Stimulated activated CD4-positive, alpha-beta T cell treated with anti-CD3 and anti-CD28 coated beads, Interleukin-1b, Interleukin-23, amount 100 ng/mL, for 24 hours (primary cell): ENCODE results near the gene DNAJB6.
"Not testable (repeated sequence)": the region's sequence is repeated elsewhere in the genome, so short reads cannot be mapped to it uniquely, and the experiment has no call there.

Source experiments
- DNase-seq, 4 experiments: peaks; one replicate each; pipeline ENCODE4 v3.0.0-alpha.2; 2020; ENCODE audit warnings: low read depth in 4 of 4, low spot score in 1 of 4

The DNAJB6 gene

DNA sequence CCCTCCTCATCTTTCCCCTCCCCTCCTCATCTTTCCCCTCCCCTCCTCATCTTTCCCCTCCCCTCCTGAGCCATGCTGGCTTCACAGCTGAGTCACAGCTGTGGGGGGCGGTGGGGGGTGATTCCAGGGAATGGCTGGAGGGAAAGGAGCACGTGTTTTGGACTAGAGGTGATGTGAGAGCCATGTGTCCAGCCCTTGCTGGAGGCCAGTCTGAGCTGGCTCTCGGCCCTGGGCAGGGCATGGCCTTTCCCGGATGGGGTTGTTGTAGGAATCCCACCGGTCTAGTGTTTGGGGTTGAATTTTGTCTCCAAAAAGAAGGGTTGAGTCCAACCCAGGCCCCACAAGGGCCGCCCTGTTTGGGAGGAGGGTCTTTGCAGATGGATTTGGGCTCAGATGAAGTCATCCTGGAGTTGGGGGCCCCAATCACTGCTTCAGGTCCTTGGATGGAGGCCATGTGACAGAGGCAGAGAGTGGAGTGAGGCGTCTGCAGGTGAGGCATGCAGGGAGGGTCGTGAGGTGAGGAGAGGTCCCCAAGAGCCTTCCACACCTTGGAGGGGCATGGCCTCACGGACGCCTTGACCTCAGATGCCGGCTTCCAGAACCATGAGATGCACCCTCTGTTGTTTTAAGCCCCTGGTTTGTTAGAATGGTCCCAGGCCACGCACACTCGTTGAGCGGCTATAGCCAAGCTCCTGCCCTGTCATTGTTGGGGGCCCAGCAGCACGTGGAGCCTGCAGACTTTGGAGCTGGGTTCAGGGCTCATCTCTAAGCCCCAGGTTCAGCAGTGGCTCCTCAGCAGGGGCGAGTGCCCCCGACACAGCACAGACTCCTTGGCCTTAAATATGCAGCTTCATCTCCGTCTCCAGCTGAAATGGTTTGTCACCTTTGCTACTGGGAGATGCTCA is 101.6 kb downstream of the DNAJB6 start:
- DNase-seq, result no peak

DNA sequence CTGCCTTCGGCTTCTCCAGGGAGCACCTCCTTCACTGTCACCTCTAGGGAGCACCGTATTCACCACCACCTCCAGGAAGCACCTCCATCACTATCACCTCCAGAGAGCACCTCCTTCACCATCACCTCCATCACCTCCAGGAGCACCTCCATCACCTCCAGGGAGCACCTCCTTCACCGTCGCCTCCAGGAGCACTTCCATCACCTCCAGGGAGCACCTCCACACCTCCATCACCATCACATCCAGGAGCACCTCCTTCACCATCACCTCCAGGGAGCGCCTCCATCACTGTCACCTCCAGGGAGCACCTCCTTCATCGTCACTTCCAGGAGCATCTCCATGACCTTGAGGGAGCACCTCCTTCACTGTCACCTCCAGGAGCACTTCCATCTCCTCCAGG is 102.3 kb downstream of the DNAJB6 start:
- DNase-seq, result no peak

DNA sequence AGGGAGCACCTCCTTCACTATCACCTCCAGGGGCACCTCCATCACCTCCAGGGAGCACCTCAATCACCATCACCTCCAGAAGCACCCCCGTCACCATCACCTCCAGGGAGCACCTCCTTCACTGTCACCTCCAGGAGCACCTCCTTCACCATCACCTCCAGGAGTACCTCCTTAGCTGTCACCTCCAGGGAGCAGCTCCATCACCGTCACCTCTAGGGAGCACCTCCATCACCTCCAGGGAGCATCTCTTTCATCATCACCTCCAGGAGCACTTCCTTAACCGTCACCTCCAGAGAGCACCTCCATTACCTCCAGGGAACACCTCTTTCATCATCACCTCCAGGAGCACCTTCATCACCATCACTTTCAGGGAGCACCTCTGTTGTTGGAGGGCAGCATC is 103.0 kb downstream of the DNAJB6 start:
- no peak for DNase-seq

DNA sequence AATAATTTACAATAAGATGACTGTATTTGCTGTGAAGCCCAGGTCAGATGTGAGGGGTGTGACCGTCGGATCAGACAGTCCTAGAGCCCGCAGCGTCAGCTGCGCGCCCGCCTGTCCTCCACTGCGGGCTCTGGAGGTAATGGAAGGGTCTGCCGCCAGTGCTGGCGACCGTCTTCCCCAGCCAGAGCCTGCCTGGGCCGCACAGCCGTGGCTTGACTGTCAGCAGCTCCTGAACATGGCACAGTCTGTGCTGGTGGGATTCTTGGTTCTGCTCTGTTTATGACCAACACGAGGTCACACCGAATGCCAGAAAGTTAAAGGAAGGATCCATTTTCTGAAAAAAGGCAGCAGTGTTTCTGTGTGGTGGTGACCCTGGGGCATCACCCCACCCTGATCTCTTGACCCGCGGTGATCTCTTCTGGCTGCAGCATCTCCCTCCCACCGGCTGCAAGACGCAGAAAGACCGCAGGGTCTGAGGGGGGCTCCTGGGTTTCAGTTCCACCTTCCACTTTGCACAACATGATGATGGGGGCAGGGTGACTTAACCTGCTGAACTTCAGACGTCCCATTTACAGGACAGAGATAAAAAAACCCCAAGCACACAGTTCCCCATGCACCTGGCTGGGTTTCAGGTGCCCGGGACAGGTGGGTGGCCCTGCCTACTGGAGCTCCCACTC is 103.7 kb downstream of the DNAJB6 start:
- no peak for DNase-seq

DNA sequence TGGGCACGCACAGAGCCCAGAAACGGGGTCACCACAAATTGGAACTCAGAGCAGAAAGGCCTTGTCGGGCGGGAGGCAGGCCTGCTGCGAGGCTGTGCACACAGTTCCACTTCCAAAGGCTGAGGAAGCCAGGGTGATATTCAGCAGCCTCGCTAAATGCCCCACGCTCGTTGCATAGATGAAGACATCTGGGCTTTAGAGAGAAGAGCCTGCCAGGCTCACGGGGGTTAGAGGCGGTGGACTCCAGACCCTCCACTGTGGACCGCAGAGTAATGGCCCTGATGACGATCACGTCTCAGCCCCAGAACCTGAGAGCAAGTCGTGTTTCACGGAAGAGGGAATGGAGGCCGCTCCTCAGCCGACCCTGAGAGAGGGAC is 104.2 kb downstream of the DNAJB6 start:
- no peak for DNase-seq

DNA sequence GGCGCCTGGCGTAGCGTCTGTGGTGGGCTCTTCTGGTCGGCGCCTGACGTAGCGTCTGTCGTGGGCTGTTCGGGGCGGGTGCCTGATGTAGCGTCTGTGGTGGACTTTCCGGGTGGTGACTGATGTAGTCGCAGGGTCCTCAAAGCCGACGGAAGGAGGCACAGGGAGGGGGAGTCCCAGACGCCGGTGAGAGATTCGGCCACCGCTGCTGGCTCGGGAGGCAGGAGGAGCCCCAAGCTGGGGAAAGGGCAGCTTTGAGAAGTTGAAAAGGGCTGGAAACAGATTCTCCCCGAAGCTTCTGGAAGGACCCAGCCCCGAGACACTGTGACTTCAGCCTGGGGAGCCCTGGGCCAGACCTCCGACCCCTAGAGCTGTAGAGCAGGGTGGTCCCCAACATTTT is 105.7 kb downstream of the DNAJB6 start:
- no peak for DNase-seq

DNA sequence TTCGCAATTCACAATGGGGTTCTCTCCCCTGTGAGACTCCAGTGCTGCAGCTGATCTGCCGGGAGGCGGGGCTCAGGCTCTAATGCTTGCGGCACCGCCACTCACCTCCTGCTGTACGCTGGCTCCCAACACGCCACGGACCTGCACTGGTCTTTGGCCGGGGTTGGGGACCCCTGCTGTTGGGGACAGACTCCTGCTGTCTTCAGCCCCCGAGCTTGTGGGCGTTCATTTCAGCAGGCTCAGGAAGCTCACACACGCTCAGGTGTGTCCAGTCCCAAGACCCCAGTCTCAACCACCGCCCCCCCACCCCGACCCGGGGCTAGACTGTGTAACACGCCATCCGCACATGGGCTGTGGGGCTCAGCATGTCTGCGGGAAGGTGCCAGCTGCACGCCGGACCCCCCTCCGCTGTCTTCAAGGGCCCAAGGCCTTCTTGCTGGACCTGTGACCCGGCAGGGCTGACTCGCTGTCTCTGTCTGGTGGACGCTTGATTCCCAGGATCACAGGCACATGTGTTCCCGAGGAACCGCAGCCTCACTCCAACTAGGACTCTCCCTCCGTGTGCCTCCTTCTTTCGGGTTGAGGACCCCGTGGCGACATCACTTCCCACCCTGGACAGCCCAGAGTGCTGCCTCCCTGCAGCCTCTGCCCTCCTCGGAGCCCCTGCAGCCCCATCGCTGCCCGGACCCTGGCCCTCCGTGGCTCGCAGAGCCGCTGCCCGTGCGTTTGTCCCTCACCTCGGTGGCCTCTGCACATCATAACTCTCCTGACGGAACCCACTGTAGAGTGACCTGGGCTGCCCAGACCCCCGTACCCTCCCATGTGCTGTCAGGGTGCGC is 106.4 kb downstream of the DNAJB6 start:
- DNase-seq, result no peak

DNA sequence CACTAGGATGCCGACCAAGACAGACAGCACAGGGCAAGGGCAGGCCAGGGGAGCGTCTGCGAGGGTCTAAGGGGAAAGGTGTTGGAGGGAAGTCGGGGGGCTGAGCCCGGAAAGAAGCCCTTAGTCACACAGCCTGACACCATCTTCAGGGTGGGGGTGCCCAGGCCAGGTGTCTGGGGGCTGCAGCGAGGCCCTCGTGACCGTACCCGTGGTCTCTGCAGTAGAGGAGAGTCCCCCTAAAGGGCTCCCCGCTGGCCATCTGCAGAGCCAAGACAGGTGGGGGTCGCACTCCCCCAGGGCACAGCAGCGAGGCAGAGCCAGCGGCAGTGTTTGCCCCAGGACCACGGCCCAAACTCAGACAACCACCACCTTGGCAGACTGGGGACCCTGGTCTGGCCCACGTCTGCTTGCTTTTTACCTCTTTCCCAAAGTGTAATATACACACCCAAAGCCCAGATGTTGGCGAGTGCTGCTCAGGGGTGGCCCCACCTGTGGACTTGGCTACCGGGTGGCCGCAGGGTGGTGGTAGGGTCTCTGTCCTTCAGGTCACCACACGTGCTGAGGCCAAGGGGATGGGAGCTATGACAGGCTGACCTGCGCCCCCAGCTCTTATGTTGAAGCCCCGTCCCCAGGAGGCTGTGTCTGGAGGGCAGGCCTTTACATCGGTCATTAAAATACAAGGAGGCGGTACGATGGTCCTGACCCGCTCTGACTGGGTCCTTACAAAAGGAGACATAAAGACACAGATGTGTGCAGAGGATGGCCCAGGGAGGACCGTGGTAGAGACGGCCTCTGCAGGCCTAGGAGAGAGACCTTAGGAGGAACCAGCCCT is 107.4 kb downstream of the DNAJB6 start:
- DNase-seq, result no peak

DNA sequence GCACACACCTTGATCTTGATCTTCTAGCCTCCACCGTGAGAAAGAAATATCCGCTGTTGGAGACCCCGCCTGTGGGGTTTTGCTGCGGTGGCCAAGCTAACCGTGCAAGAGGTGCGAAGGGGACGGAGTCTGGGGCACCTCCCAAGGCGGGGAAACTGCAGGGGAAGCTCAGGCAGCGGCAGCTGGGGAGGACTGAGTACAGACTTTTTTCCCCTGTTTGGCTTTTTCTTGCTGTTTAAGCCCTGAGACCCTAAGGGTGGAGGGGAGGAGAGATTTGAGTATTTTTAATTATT is 108.0 kb downstream of the DNAJB6 start:
- DNase-seq, result no peak

DNA sequence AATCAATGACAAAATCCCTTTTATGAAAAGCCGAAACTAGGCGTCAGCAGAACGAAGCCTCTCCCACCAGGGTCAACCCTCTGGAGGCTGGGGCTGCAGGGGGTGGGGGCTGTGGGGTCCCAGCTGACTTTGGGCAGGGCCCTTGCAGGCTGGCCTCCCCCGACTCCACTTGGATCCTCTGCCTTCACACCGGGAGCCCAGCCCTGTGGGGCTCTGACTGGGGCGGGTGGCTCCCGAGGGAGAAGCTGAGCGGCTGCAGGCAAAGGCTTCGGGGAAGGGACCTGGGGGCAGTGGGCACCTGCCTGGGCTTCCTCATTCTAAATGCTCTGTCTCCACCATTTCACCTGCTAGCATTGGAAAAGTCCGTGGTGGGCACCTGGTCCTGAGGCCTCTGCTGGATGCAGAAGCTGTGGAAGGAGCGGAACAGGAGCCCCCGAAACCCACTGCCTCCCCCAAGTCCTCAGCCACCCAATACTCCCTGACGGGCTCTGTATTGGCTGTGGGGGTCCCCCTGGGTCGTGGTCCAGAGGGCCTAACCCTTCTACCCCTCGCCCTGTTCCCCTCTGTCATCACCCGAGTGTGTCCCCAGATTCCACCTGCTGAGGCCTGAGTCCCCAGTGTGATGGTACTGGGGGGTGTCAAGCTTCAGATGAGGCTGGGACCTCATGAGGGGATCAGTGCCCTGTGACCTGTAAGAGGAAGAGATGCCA is 108.6 kb downstream of the DNAJB6 start:
- no peak for DNase-seq

DNA sequence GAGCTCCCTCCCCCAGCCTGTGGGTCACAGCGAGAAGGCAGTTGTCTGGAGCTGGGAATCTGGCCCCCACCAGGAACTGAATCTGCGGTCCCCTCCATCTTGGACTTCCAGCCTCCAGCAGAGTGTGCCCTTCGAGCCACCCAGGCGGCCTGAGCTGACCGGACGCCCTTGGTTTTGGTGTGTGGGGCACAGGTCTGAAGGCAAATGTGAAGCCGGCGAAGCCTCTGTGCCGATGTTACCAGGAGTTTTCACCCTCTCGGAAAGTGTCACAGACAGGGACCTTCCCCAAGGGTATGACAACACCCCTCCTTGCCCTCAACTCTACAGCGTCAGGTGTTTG is 109.1 kb downstream of the DNAJB6 start:
- no peak for DNase-seq

DNA sequence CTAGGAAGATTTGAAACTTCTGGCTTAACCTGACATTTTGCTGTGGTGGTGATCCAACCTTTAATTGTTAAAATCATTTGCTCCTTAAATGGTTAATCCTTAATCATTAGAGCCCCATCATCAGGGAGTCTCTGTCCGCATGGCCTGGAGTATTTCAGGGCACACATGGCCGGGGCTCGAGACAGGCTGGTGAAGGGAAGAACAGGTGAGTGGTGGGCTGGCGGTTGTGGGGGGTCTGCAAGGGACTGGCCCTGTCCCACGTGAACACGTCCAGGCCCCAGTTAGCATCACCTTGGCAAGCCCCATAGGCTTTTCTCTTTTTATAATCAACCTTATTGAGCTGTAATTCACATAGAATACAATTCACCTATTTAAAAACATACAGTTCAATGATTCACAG is 109.5 kb downstream of the DNAJB6 start:
- no peak for DNase-seq

DNA sequence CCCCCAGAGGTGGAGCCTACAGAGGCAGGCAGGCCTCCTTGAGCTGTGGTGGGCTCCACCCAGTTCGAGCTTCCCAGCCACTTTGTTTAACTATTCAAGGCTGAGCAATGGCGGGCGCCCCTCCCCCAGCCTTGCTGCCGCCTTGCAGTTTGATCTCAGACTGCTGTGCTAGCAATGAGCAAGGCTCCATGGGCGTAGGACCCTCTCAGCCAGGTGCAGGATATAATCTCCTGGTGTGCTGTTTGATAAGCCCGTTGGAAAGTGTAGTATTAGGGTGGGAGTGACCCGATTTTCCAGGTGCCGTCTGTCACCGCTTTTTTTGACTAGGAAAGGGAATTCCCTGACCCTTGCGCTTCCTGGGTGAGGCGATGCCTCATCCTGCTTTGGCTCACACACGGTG is 117.2 kb downstream of the DNAJB6 start:
- not testable (repeated sequence) for DNase-seq

DNA sequence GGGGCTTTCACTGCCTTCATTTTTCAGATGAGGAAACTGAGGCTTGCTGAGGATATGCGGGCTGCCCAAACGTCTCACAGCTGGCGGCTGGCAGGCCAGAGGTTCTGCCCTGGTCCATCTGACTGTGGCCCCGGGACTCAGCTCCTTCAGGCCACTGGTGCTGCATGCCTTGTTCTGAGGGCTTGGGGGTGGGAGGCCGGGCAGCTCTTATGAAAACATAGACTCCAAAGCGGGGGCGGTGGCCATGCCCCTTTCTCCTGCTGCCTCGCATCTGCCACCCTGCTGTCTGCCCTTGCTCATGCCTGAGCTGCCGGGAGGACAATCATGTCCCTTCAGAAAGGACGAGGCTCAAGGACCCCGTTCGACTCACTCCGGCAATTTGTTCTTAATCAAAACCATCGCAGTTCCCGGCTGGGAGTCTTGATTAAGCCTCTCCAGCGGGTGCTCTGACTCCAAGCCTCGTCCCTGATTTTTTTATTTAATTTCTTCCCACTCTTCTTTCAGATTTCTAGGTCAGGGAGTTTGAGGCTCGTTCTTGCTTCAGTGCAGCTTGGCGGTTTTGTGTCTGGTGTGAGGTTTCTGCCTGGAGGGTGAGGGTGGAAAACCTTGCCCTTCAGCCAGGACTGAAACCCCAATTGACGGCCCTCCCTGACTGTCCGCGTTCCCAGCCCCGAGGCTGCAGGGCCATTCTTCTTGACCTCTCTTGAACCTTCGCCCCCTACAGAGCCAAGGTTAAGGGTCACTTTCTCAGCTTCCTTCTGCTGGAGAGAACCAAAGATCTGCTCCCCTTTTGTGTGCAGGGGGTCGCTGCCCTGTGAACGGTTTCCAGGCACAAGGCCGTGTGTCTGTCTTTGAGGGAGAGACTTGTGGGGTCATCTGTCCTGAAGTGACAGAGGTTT is 120.8 kb downstream of the DNAJB6 start:
- no peak for DNase-seq

DNA sequence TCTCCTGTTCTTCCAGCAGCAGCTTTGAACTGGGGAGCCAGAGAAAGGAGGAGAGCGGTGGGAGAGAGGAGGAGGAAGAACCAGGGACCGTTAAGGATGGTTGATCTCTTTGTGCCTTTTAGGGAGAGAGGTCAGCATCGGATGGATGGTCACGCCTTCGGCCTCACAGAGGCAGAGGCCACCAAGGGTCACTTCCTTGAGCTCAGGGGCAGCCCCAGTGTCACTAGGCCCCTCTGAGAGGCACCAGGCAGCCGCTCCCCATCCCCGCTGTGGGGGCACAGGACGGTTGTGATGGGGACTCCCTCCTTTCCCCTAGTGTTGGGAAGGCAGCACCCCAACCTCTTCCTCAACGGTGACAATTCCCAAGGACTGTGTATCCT is 121.4 kb downstream of the DNAJB6 start:
- no peak for DNase-seq

DNA sequence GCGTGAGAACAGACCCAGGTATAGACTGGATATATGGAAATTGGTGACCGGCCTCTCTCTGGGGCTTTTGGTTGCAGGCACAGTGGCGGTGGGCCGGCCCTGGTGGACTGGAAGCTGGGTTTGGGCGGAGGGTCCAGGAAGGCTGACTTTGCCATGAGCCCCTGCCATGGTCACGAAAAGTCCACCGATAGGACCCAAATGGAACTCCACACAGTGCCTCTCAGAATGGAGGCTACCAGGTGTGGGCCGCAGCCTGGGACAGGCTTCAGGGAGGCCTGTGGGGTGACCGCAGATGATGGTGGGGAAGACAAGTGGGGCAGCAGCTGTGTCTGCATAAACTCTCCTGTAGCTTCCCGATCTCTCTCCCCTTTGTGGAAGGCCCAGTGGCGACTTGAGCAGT is 123.2 kb downstream of the DNAJB6 start:
- no peak for DNase-seq

DNA sequence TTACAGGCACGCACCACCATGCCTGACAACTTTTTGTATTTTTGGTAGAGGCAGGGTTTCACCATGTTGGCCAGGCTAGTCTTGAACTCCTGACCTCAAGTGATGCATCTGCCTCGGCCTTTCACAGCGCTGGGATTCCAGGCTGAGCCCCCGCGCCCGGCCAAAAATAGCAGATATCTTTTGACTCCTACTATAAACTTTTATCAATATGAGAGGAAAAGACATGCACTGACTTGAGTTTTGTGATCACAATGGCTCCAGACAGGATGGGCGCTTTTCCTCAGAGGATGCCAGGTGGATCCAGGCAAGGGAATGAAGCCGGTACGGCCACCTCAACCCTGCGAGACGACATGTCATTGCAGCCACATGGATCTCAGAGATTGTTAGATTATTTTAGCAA is 123.9 kb downstream of the DNAJB6 start:
- DNase-seq, result no peak

DNA sequence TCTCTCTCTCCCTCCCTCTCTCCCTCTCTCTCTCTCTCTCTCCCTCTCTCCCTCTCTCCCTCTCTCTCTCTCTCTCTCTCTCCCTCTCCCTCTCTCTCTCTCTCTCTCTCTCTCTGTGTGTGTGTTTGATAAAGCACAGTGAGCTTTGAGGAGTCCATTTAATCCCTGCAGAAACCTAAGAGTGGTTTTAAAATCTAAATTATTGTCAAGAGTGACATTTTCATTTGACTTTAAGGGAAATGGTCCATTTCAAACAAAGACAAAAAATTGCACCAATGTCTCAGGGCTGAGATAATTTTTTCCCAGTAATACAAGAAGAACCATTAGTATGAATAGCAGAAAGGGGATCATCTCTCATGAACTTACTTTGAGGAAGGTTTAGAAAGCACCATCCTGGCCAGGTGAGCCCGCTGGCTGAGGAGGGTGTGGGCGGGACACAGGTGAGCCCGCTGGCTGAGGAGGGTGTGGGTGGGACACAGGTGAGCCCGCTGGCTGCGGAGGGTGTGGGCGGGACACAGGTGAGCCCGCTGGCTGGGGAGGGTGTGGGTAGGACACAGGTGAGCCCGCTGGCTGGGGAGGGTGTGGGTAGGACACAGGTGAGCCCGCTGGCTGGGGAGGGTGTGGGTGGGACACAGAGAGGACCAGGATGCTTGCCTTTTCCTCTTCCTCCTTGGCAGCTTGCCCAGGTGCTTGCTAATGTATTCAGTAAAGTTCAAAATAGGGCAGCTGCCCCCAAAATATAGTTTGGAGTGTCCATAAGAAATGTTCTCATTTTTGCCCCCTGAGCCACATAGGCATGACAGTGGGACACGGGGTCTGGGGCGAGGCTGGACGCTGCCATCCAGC is 125.0 kb downstream of the DNAJB6 start:
- no peak for DNase-seq

DNA sequence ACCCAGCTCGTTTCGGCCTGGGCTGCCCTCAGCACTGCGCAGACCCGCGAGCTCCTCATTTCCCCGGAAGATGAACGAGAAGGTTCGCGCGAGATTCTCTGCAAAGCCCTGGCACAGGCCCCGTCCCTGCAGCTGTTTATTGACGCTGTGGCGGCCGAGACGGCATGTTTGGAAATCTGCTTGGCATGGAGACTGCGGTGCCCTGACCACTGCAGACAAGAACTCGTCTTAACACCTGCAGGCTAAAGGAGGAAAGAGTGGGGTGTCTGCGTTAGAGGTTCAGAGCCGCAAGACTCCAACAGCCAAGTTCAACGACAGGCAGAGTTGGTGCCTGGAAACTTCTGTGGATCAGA is 125.6 kb downstream of the DNAJB6 start:
- no peak for DNase-seq
